Measurements from ENCODE around the gene YBX1. TPM values are rescaled to one million over a fixed set of nuclear protein-coding genes. Genes with fewer than 3 reads are reported as not detected.

YBX1 gene
- total RNA-seq, 4 donors from 2014 or later, result 377 to 579 (median 441) TPM

DNA sequence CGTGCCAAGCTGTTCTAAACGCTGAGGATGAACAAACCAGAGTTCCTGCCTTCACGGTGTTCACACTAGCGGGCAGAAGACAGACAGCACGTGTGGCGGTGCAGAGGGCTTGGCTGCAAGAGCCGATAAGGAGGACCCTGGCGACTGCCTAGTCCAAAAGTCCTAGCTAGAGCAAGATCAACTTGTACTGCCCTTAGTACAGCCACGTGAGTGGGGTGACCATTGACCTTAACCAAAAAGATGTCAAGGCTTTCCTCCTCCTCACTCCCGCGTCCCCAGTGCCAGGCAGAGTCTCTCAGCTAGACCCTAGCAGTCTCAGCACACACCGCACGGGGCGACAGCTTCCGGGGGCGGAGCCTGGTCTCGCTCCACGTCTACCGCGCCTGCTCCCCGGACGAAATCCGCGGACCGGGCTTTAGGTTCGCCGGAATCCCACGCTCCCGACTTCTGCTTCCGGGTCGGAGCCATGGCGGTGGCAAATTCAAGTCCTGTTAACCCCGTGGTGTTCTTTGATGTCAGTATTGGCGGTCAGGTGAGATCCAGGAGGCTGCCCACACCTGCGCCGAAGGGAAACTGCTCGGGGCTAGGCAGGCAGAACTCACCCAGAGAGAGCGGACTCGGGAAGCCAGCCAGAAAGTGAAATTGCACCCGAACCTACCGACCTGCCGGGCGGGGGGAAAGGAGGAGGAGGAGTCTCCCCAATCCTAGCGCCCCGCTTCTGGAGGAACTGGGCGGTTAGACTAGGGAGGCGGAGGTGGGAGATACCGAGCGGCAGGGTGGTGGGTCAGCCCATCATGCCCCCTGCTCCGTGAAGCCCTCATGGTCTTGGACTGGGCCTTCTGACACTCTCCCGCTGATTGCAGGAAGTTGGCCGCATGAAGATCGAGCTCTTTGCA lies 24.0 kb upstream of the YBX1 start, which contains the start of gene PPIH:
TSS of gene PPIH (plus strand) at position 443 of the 896 bp plus-strand sequence. CDS start at position 467, 24 bp downstream.
- peaks cover 0 to 29% (median 0%) of the 10 kb centered on the region in 3 donors for H3K36me3 ChIP-seq
- peak within 1 kb of the TSS; percentile 58 to 87 (median 80) for H3K4me3 ChIP-seq
- DNase-seq (ENCODE audit: low spot score in 2 of 2), result peak; percentile 83 to 86
- TF ChIP-seq POLR2A (IDR thresholded peaks at IDR 0.05) (peak in 1 of 2 donors; percentile 28), EP300 (IDR thresholded peaks at IDR 0.05) (peak; percentile 83 to 87)
- TF ChIP-seq, protein P1, sequence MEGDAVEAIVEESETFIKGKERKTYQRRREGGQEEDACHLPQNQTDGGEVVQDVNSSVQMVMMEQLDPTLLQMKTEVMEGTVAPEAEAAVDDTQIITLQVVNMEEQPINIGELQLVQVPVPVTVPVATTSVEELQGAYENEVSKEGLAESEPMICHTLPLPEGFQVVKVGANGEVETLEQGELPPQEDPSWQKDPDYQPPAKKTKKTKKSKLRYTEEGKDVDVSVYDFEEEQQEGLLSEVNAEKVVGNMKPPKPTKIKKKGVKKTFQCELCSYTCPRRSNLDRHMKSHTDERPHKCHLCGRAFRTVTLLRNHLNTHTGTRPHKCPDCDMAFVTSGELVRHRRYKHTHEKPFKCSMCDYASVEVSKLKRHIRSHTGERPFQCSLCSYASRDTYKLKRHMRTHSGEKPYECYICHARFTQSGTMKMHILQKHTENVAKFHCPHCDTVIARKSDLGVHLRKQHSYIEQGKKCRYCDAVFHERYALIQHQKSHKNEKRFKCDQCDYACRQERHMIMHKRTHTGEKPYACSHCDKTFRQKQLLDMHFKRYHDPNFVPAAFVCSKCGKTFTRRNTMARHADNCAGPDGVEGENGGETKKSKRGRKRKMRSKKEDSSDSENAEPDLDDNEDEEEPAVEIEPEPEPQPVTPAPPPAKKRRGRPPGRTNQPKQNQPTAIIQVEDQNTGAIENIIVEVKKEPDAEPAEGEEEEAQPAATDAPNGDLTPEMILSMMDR (IDR thresholded peaks at IDR 0.05), result peak; percentile 8 to 73 (median 37)
- H3K9me3 ChIP-seq, result no peaks in the 10 kb centered on the region
- H3K27me3 ChIP-seq, result no peaks in the 10 kb centered on the region
- peaks cover 0 to 18% (median 8%) of the 10 kb centered on the region in 4 donors for H3K4me1 ChIP-seq
- peak within 1 kb of the TSS in 3 of 4 donors; percentile 81 to 83 (median 82) for H3K27ac ChIP-seq
- 0 to 1% methylated on average over 47 to 49 of the region's 53 CpGs for WGBS, 2 donors

DNA sequence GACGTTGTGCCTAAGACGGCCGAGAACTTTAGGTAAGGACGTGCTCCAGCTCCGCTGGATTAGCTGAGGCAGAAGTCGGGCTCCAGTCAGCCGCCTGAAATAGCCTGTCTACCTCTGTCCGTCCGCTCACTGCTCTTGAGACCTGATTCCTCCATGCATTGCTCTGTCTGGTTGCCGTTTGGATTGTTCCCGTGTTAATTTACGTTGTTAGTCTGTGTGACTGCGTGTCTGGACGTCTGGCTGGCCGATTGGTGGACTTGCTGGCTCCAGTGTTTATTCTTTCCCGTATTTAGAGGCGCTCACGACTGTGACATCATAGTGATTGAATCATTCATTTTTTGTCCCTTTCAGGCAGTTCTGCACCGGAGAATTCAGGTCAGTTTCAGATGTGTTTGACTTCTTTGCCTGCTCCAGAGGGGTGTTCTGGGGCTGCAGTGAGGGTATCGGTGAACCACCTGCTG lies 23.3 kb upstream of the YBX1 start:
- peak overlapping the region; percentile 58 to 87 (median 80) for H3K4me3 ChIP-seq
- peaks cover 0 to 18% (median 8%) of the 10 kb centered on the region in 4 donors for H3K4me1 ChIP-seq
- no peaks in the 10 kb centered on the region for H3K27me3 ChIP-seq
- H3K36me3 ChIP-seq, result peaks cover 0 to 36% (median 0%) of the 10 kb centered on the region in 3 donors
- peak overlapping the region in 2 of 4 donors; percentile 82 to 83 for H3K27ac ChIP-seq
- WGBS, 2 donors, result 5 to 11% methylated on average over 15 to 20 of the region's 20 CpGs
- H3K9me3 ChIP-seq, result no peaks in the 10 kb centered on the region
- TF ChIP-seq, protein P1 (IDR thresholded peaks at IDR 0.05), result no peak
- TF ChIP-seq POLR2A (IDR thresholded peaks at IDR 0.05), result no peak
- no peak for TF ChIP-seq EP300 (IDR thresholded peaks at IDR 0.05)
- no peak for DNase-seq (ENCODE audit: low spot score in 2 of 2)

DNA sequence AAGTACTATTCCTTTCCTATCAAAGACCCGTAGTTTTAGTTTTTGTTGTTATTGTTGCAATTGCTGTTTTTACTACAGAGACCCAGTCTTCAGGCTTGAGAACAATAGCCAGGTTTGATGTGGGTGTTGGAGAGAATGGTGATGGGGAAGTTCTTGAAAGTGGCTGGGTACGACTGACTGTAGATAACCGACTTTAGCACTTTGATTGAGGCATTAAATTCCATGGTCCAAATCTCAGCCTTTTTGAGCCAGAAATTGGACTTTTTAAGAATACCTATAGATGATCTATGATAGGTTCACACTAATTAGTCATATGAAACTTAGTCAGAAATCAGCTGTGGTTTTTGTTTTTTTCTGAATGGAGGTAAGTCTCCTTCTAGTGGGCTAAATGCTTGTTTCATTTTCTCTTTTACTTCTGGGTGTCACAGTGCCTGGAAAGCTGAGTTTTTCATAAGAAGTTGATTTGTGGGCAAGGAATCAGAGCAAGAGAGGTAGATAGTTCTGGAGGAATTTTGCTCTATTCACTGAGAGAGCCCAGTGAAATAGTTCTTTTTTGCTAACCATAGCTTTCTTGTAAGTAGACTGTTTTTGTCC lies 21.2 kb upstream of the YBX1 start:
- TF ChIP-seq EP300 (IDR thresholded peaks at IDR 0.05), result no peak
- TF ChIP-seq, protein P1 (IDR thresholded peaks at IDR 0.05), result no peak
- no peak for TF ChIP-seq POLR2A (IDR thresholded peaks at IDR 0.05)
- 64 to 75% methylated on average over 3 of the region's 3 CpGs for WGBS, 2 donors
- peaks cover 0 to 51% (median 7%) of the 10 kb centered on the region in 3 donors for H3K36me3 ChIP-seq

DNA sequence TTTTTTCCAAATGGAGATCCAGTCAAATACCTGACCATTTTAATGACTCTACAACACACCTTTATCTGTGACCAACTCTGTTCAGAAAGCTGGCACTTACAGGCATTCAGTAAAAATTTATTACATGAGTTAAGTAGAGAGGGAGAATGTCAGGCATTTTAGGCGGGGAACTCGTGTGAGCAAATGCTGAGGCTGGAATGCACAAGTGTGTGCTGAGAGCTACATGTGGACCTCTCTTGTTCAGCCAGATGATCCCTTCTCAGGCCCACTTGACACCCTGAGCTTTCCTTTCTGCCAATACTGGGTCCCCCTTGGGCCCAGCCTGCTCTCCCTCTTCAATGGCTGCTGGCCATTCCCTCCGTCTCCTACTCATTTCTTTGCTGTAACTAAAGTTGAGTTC lies 12.3 kb upstream of the YBX1 start:
- no peak for DNase-seq (ENCODE audit: low spot score in 2 of 2)
- WGBS, 2 donors, result 92% methylated on average over 3 of the region's 3 CpGs
- no peaks in the 10 kb centered on the region for H3K9me3 ChIP-seq
- peaks cover 0 to 95% (median 7%) of the 10 kb centered on the region in 3 donors for H3K36me3 ChIP-seq
- no peak overlapping the region for H3K4me3 ChIP-seq
- no peak overlapping the region for H3K27ac ChIP-seq
- H3K4me1 ChIP-seq, result peaks cover 0 to 7% (median 0%) of the 10 kb centered on the region in 4 donors
- no peaks in the 10 kb centered on the region for H3K27me3 ChIP-seq
- TF ChIP-seq POLR2A (IDR thresholded peaks at IDR 0.05) (no peak), EP300 (IDR thresholded peaks at IDR 0.05) (no peak)
- TF ChIP-seq, protein P1 (IDR thresholded peaks at IDR 0.05), result no peak

More for the DNA sequence above, 21.2 kb upstream of the YBX1 start:
- H3K4me3 ChIP-seq, result no peak overlapping the region
- H3K9me3 ChIP-seq, result no peaks in the 10 kb centered on the region
- H3K4me1 ChIP-seq, result peaks cover 0 to 18% (median 8%) of the 10 kb centered on the region in 4 donors
- no peaks in the 10 kb centered on the region for H3K27me3 ChIP-seq
- no peak for DNase-seq (ENCODE audit: low spot score in 2 of 2)
- H3K27ac ChIP-seq, result no peak overlapping the region

Measured in tibial nerve (tissue), 4 donors.